ENCODE data around the gene SNRPA1.
A peak's percentile ranks its signal among the peaks of the same experiment; 100 is the strongest.
"Not testable (repeated sequence)": the region's sequence is repeated elsewhere in the genome, so short reads cannot be mapped to it uniquely, and the experiment has no call there.

SNRPA1 gene

DNA sequence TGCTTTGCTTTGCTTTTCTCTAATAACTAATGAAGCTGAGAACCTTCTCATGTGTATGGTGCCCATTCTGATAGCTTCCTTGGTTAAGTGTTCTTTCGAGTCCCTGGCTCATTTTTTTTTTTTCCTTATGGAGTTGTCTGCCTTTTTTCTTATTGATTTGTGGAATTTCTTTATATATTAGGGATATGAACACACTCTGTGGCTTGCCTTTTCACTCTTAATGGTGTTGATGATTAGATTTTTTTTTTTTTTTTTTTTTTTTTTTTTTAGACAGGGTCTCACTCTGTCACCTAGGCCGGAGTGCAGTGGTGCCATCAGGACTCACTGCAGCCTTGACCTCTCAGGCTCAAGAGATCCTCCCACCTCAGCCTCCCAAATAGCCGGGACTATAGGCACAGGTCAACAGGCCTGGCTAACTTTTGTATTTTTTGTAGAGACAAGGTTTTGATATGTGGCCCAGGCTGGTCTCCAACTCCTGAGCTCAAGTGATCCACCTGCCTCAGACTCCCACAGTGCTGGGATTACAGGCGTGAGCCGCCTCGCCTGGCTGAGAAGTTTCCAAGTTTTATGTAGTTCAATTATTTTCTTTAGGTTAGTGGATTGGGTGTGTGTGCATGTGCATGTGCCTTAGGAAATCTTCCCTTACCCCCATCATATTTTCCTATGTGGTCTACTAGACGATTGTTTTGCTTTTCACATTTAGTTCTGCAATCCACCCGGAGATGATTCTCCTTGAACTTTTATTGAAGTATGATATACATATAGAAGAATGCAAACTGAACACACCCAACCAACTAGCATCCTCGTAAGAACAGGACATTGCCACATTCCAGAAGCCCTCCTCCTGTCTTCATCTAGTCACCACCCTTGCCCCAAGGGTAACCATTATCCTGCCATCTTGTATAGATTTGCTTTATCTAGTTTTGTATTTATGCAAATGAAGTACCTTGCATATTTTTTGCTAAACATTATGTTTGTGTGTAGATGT is 1.7 kb upstream of the SNRPA1 start:
- in situ Hi-C loops (cut with HindIII; ENCODE audit: low sequenced_read_pairs): no loop called here
- peak; percentile 9 for DNase-seq (ENCODE audit: low read depth, low spot score)
- TF ChIP-seq, protein P1, sequence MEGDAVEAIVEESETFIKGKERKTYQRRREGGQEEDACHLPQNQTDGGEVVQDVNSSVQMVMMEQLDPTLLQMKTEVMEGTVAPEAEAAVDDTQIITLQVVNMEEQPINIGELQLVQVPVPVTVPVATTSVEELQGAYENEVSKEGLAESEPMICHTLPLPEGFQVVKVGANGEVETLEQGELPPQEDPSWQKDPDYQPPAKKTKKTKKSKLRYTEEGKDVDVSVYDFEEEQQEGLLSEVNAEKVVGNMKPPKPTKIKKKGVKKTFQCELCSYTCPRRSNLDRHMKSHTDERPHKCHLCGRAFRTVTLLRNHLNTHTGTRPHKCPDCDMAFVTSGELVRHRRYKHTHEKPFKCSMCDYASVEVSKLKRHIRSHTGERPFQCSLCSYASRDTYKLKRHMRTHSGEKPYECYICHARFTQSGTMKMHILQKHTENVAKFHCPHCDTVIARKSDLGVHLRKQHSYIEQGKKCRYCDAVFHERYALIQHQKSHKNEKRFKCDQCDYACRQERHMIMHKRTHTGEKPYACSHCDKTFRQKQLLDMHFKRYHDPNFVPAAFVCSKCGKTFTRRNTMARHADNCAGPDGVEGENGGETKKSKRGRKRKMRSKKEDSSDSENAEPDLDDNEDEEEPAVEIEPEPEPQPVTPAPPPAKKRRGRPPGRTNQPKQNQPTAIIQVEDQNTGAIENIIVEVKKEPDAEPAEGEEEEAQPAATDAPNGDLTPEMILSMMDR (IDR thresholded peaks at IDR 0.05; ENCODE audit: low read depth, low read length): no peak
- H3K4me3 ChIP-seq (ENCODE audit: low read depth, low read length): no peak overlapping the region

DNA sequence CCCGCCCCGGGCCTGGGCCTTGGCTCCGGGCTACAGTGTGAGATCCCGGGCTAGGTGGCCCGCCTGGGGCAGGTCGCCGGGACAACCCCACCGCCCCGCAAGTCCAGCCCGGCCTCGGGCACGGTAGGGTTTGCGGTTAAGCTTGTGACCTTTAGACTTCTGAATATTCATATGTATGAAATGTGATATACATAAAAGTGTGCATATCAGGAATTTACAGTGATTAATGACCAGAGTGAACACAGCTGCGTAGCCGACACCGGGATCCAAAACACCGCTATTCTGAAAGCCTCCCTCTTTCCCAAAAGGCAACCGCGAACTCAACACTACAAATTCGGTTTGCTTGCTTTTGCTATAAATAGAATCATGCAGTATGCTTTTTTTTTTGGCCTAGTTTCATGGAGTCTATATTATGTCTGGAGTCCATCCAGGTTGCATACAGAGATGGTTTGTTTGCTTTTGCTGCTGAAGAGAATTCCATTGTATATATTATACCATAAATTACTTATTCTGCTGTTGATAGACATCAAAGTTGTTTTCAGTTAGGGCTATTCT is 636 bp upstream of the SNRPA1 start:
- DNase-seq (ENCODE audit: low read depth, low spot score): peak; percentile 44
- TF ChIP-seq, protein P1 (IDR thresholded peaks at IDR 0.05; ENCODE audit: low read depth, low read length): no peak
- in situ Hi-C loops (cut with HindIII; ENCODE audit: low sequenced_read_pairs): no loop called here
- peak overlapping the region; percentile 95 for H3K4me3 ChIP-seq (ENCODE audit: low read depth, low read length)

DNA sequence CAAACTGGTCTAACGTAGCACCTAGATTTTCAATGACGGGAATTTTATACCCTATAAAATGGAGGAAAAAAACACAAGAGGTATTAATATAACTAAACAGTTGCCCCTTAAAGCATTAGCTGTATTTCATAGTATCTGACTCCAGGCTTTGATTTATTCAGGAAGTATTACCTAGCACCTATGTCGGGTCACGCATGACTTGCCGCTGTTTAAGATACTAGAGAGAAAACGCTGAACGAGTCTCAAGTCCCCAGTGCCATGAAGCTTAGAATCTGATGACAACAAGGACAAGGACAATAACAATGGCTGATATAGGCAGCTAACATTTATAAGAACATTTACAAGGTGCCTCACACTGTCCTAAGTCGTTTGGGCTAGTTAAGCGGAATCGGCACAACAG is 1.9 kb downstream of the SNRPA1 start:
- TF ChIP-seq, protein P1 (IDR thresholded peaks at IDR 0.05; ENCODE audit: low read depth, low read length): no peak
- DNase-seq (ENCODE audit: low read depth, low spot score): no peak
- in situ Hi-C loops (cut with HindIII; ENCODE audit: low sequenced_read_pairs): no loop called here
- peak overlapping the region; percentile 95 for H3K4me3 ChIP-seq (ENCODE audit: low read depth, low read length)

DNA sequence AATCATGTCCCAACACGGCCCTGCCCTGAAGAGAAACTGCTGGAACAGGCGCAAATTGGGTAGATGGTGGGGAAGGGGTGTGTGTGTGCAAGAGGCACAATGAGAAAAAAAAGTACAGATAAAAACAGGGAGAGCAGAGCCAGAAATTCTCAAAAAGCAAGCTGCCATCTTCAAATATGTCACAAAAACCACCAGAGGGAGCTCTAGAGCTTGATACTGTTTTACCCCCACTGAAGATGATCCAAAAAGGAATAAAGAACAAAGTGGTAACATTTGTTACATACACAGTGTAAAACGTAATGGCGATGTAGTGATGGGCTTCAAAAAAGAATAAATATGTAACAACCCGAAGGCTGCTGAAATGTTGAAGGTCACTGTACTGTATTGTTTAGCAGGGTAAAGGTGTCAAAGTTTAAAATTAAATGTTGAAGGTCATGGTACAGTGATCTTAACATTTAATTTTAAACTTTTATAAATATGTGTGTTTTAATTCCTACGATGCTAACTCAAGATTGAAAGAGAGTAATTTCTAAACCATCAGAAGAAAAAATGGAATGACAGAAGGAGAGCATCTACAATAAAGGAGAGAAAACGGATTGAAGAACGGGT is 6.0 kb downstream of the SNRPA1 start:
- in situ Hi-C loops (cut with HindIII; ENCODE audit: low sequenced_read_pairs): no loop called here
- no peak for DNase-seq (ENCODE audit: low read depth, low spot score)
- no peak overlapping the region for H3K4me3 ChIP-seq (ENCODE audit: low read depth, low read length)
- TF ChIP-seq, protein P1 (IDR thresholded peaks at IDR 0.05; ENCODE audit: low read depth, low read length): peak; percentile 47

DNA sequence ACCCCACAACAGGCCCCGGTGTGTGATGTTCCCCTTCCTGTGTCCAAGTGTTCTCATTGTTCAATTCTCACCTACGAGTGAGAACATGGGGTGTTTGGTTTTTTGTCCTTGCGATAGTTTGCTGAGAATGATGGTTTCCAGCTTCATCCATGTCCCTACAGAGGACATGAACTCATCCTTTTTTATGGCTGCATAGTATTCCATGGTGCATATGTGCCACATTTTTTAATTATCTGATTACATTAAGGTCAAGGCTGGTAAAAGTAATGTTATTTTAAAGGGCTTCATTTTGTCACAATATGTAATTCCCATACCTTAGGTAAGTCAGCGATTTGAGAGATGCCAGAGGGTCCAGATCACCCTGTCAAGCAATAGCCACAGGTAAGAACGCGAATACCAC is 7.7 kb downstream of the SNRPA1 start:
- DNase-seq (ENCODE audit: low read depth, low spot score); H3K4me3 ChIP-seq (ENCODE audit: low read depth, low read length); in situ Hi-C loops (cut with HindIII; ENCODE audit: low sequenced_read_pairs): not testable (repeated sequence)

DNA sequence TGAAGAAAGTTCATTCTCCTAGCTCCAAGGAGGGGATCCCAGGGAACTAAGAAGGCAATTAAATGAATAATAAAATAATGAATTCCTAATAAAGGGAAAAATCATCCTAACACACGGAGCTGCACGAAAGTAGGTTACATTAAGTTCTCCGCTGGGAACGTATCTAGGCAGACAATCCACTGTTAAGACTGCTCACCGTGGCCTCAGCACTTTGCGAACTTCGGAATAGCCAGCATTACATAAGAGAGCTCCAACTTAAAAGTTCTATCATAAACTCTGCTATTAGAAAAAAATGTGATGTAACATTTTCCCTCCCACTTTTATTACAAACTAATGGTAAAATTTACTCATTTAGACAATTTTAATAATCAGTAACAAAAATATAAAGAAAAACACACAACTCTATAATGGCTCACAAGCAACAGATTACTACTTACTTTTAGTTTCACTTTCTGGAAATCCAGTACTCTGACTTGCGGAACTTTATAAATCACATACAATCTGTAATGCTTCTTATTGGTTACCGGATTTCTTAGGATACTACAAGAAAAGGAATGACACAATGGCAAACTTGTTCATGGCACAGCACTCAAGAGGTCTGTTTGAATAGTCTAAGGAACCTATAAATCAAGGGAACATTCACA is 8.5 kb downstream of the SNRPA1 start:
- in situ Hi-C loops (cut with HindIII; ENCODE audit: low sequenced_read_pairs): no loop called here
- TF ChIP-seq, protein P1 (IDR thresholded peaks at IDR 0.05; ENCODE audit: low read depth, low read length): no peak
- H3K4me3 ChIP-seq (ENCODE audit: low read depth, low read length): no peak overlapping the region
- no peak for DNase-seq (ENCODE audit: low read depth, low spot score)

Data from astrocyte of the spinal cord (primary cell).